Fibroblast of the aortic adventitia (primary cell): ENCODE measurements around the gene FSTL5. TPM values are rescaled to one million over a fixed set of nuclear protein-coding genes. Genes with fewer than 3 reads are reported as not detected.

Experiments used
- DNase-seq: peaks from one replicate; pipeline ENCODE4 v3.0.0-alpha.2; 2010; ENCODE audit warnings: low read depth
- H3K4me3 ChIP-seq: 2 replicates; pipeline ENCODE4 v1.5.1; 2011; ENCODE audit warnings: low read depth, mild to moderate bottlenecking, control low read depth, low read length, moderate library complexity
- CTCF ChIP-seq: IDR thresholded peaks from 2 replicates; pipeline ENCODE4 v1.5.1; 2011; ENCODE audit warnings: mild to moderate bottlenecking, low read length, control low read depth, inconsistent platforms; ENCODE audit not compliant: insufficient read depth
- total RNA-seq: library from RNA; depleted of rRNA; stranded (reverse); fragments of >200 nt; gene quantifications from 2 replicates; pipeline ENCODE4 v1.2.3, GENCODE V29; 2012; ENCODE audit warnings: low replicate concordance

Gene FSTL5
- total RNA-seq, 1 donor = under 0.01 TPM

- H3K4me3 ChIP-seq = no peak overlapping the region
- no peak for TF ChIP-seq CTCF
- DNase-seq = no peak
Observed at GRCh38 chr4:161581262-161582230, 582.3 kb downstream of the FSTL5 start.

GRCh38 chr4:161577579-161578301 lies 586.1 kb downstream of the FSTL5 start:
- no peak for DNase-seq
- no peak for TF ChIP-seq CTCF
- H3K4me3 ChIP-seq = no peak overlapping the region

GRCh38 chr4:161573836-161574235 lies 590.0 kb downstream of the FSTL5 start:
- no peak for TF ChIP-seq CTCF
- no peak for DNase-seq
- H3K4me3 ChIP-seq = no peak overlapping the region

GRCh38 chr4:161564230-161564834 lies 599.5 kb downstream of the FSTL5 start:
- H3K4me3 ChIP-seq = no peak overlapping the region
- no peak for DNase-seq

GRCh38 chr4:161555689-161556660 lies 607.8 kb downstream of the FSTL5 start:
- no peak for DNase-seq
- no peak for TF ChIP-seq CTCF

More at GRCh38 chr4:161564230-161564834, 599.5 kb downstream of the FSTL5 start:
- no peak for TF ChIP-seq CTCF

More at GRCh38 chr4:161555689-161556660, 607.8 kb downstream of the FSTL5 start:
- no peak overlapping the region for H3K4me3 ChIP-seq
